ENCODE data around the gene LYRM4. TPM values are rescaled to one million over a fixed set of nuclear protein-coding genes. Genes with fewer than 3 reads are reported as not detected.
A peak's percentile ranks its signal among the peaks of the same experiment; 100 is the strongest.

The LYRM4 gene
- polyA plus RNA-seq, 1 donor (not counting 4 experiments of a cell fraction or from before 2014, with no cell fraction given) = 41.1 TPM

GRCh38 chr6:5204376-5204775 lies 56.4 kb downstream of the LYRM4 start:
- peaks cover 2 to 4% of the 10 kb centered on the region in 2 experiments for H3K36me3 ChIP-seq (ENCODE audit: control insufficient read depth in 2 of 2, extremely low read depth in 1 of 2, insufficient read depth in 2 of 2, low read length in 2 of 2)
- H3K9me1 ChIP-seq (ENCODE audit: control insufficient read depth, extremely low read depth, insufficient read depth, low read length) = no peaks in the 10 kb centered on the region
- H4K20me1 ChIP-seq (ENCODE audit: control insufficient read depth, extremely low read depth, insufficient read depth, low read length) = no peaks in the 10 kb centered on the region
- H2AFZ ChIP-seq (ENCODE audit: control insufficient read depth, low read length) = no peak overlapping the region
- dilution Hi-C loops (cut with MboI; ENCODE audit: extremely low pct_ligation_motif_present, low sequenced_read_pairs) = no loop called here
- no peak overlapping the region for H3K27ac ChIP-seq (ENCODE audit: control insufficient read depth, insufficient read depth, low read length)
- H3K27me3 ChIP-seq (ENCODE audit: control insufficient read depth, extremely low read depth, insufficient read depth, low read length) = no peaks in the 10 kb centered on the region
- H3K9me3 ChIP-seq (ENCODE audit: control insufficient read depth, low read depth, low read length) = no peaks in the 10 kb centered on the region
- DNase-seq (ENCODE audit: low read depth, low spot score) (no peak), FAIRE-seq (peak; percentile 36)
- TF ChIP-seq EZH2 (IDR thresholded peaks at IDR 0.05; ENCODE audit: low read length) = no peak
- TF ChIP-seq, protein P1, sequence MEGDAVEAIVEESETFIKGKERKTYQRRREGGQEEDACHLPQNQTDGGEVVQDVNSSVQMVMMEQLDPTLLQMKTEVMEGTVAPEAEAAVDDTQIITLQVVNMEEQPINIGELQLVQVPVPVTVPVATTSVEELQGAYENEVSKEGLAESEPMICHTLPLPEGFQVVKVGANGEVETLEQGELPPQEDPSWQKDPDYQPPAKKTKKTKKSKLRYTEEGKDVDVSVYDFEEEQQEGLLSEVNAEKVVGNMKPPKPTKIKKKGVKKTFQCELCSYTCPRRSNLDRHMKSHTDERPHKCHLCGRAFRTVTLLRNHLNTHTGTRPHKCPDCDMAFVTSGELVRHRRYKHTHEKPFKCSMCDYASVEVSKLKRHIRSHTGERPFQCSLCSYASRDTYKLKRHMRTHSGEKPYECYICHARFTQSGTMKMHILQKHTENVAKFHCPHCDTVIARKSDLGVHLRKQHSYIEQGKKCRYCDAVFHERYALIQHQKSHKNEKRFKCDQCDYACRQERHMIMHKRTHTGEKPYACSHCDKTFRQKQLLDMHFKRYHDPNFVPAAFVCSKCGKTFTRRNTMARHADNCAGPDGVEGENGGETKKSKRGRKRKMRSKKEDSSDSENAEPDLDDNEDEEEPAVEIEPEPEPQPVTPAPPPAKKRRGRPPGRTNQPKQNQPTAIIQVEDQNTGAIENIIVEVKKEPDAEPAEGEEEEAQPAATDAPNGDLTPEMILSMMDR (optimal IDR thresholded peaks at IDR 0.05 in 1 of 3, IDR thresholded peaks at IDR 0.05 in 1 of 3, conservative IDR thresholded peaks at IDR 0.05 in 1 of 3; ENCODE audit: extremely low read depth in 1 of 3, insufficient read depth in 2 of 3, low read length in 3 of 3) = no peak
- no peak overlapping the region for H3K9ac ChIP-seq (ENCODE audit: control insufficient read depth, extremely low read depth, insufficient read depth, low read length)
- H3K4me3 ChIP-seq (ENCODE audit: control insufficient read depth in 2 of 3, extremely low read depth in 1 of 3, insufficient read depth in 2 of 3, low read depth in 1 of 3, low read length in 3 of 3) = no peak overlapping the region
- H3K4me2 ChIP-seq (ENCODE audit: control insufficient read depth, extremely low read depth, insufficient read depth, low read depth, low read length) = no peak overlapping the region
- peaks cover 36% of the 10 kb centered on the region for H3K4me1 ChIP-seq (ENCODE audit: control insufficient read depth, extremely low read depth, insufficient read depth, low read length)
- H3K79me2 ChIP-seq (ENCODE audit: control insufficient read depth, insufficient read depth, low read length) = peaks cover 2% of the 10 kb centered on the region

DNA sequence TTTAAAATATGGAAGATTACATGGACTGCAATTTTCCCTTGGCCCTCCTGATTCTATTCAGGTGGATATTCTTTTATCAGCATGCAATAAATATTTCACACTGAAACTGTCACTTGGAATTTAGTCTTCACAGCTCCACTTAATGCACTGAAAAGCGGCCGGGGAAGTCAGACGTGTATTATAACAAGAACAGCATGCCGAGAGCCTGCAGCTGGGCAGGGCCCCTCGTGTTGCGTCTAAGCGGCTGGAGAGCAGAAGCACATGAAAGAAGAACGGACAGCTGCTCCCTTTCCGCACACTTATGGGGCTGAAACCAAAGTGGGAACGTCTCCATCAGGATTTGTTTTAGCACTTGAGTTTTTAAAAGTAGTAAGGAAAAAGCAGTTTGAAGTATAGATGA lies 57.2 kb downstream of the LYRM4 start:
- no peak overlapping the region for H3K4me2 ChIP-seq (ENCODE audit: control insufficient read depth, extremely low read depth, insufficient read depth, low read depth, low read length)
- H4K20me1 ChIP-seq (ENCODE audit: control insufficient read depth, extremely low read depth, insufficient read depth, low read length) = no peaks in the 10 kb centered on the region
- no peak overlapping the region for H2AFZ ChIP-seq (ENCODE audit: control insufficient read depth, low read length)
- peaks cover 2 to 4% of the 10 kb centered on the region in 2 experiments for H3K36me3 ChIP-seq (ENCODE audit: control insufficient read depth in 2 of 2, extremely low read depth in 1 of 2, insufficient read depth in 2 of 2, low read length in 2 of 2)
- H3K9me3 ChIP-seq (ENCODE audit: control insufficient read depth, low read depth, low read length) = no peaks in the 10 kb centered on the region
- H3K79me2 ChIP-seq (ENCODE audit: control insufficient read depth, insufficient read depth, low read length) = peaks cover 2% of the 10 kb centered on the region
- H3K27ac ChIP-seq (ENCODE audit: control insufficient read depth, insufficient read depth, low read length) = no peak overlapping the region
- TF ChIP-seq EZH2 (IDR thresholded peaks at IDR 0.05; ENCODE audit: low read length) = no peak
- TF ChIP-seq, protein P1 (optimal IDR thresholded peaks at IDR 0.05 in 1 of 3, IDR thresholded peaks at IDR 0.05 in 1 of 3, conservative IDR thresholded peaks at IDR 0.05 in 1 of 3; ENCODE audit: extremely low read depth in 1 of 3, insufficient read depth in 2 of 3, low read length in 3 of 3) = no peak
- no peak overlapping the region for H3K4me3 ChIP-seq (ENCODE audit: control insufficient read depth in 2 of 3, extremely low read depth in 1 of 3, insufficient read depth in 2 of 3, low read depth in 1 of 3, low read length in 3 of 3)
- H3K9ac ChIP-seq (ENCODE audit: control insufficient read depth, extremely low read depth, insufficient read depth, low read length) = no peak overlapping the region
- no peaks in the 10 kb centered on the region for H3K27me3 ChIP-seq (ENCODE audit: control insufficient read depth, extremely low read depth, insufficient read depth, low read length)
- no peak for DNase-seq (ENCODE audit: low read depth, low spot score)
- dilution Hi-C loops (cut with MboI; ENCODE audit: extremely low pct_ligation_motif_present, low sequenced_read_pairs) = no loop called here
- peaks cover 36% of the 10 kb centered on the region for H3K4me1 ChIP-seq (ENCODE audit: control insufficient read depth, extremely low read depth, insufficient read depth, low read length)
- no peak for FAIRE-seq
- H3K9me1 ChIP-seq (ENCODE audit: control insufficient read depth, extremely low read depth, insufficient read depth, low read length) = no peaks in the 10 kb centered on the region
